ENCODE results near the gene SALL1. TPM values are rescaled to one million over a fixed set of nuclear protein-coding genes. Genes with fewer than 3 reads are reported as not detected.

The SALL1 gene
- total and polyA plus RNA-seq, 12 donors, result under 0.01 to 0.67 (median 0.10) TPM; not detected in 4

DNA sequence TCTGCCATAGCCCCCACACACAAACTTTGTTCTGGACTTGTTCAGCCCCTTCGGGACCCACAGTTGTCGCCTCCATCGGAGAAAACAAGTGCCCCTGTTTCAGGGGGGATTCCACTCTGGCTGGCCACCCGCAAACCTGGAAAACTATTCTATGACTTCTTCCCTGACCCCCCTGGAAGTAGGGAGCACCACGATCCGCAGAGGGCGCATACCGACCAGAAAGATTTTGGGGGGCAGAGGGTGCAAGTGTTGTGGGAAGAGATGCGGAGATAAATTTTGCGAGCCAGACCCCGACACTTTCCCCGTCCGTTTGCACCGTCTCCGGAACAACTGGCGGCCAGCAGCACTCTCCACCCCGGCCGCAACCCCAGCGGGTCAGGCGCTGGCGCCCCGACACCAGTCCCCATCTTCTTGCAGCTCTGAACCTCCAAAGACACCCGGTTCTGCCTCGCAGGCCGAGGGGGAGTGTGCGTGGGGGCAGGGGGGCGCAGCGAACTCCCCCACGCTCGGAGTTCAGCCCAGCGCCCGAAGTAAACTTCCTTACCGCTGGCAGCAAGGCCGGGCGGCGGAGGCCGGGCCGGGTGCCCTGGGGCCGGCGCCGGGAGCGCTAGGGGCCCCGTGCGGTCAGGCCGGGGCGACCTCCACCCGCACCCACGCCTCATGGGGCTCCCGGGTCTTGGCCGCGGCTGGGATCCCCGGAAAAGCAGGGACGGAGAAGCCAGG lies 744 bp downstream of the SALL1 start:
- intact Hi-C loops (cut with DNase I), result no loop called here
- Histone ChIP-seq H3K4me1 (replicated peaks in 1 of 2) (peaks cover 12 to 31% of the 10 kb centered on the region in 2 donors), H3K27me3 (peaks cover 72% of the 10 kb centered on the region), H3K9me3 (replicated peaks in 1 of 3) (no peaks in the 10 kb centered on the region), H3K27ac (no peak overlapping the region), H3K36me3 (replicated peaks in 1 of 2) (no peaks in the 10 kb centered on the region), H3K4me3 (peak overlapping the region in 1 of 4 donors; percentile 38)
- TF ChIP-seq CTCF (IDR thresholded peaks at IDR 0.05), result no peak
- TF ChIP-seq POLR2A (IDR thresholded peaks at IDR 0.05), result no peak
- 4 to 15% (median 5%) methylated on average over 23 to 53 of the region's 53 CpGs for WGBS, 4 donors
- DNase-seq, result no peak

- Histone ChIP-seq H3K36me3 (replicated peaks in 1 of 2) (no peaks in the 10 kb centered on the region), H3K9me3 (replicated peaks in 1 of 3) (no peaks in the 10 kb centered on the region), H3K27me3 (peaks cover 67% of the 10 kb centered on the region), H3K27ac (no peak overlapping the region), H3K4me3 (no peak overlapping the region), H3K4me1 (replicated peaks in 1 of 2) (peaks cover 12 to 25% of the 10 kb centered on the region in 2 donors)
- no peak for DNase-seq
- intact Hi-C loops (cut with DNase I), result no loop called here
- TF ChIP-seq CTCF (IDR thresholded peaks at IDR 0.05), result no peak
- WGBS, 4 donors, result 8 to 21% (median 12%) methylated on average over 11 to 35 of the region's 35 CpGs
Measured at GRCh38 chr16:51149721-51150164, 1.3 kb downstream of the SALL1 start.

- Histone ChIP-seq H3K4me3 (no peak overlapping the region), H3K27ac (no peak overlapping the region)
- intact Hi-C loops (cut with DNase I), result no loop called here
Measured at GRCh38 chr16:51149251-51149661, 1.8 kb downstream of the SALL1 start.

More at GRCh38 chr16:51149251-51149661, 1.8 kb downstream of the SALL1 start:
- no peak for DNase-seq
- WGBS, 4 donors, result 38 to 42% (median 41%) methylated on average over 16 of the region's 16 CpGs
- peaks cover 12 to 23% of the 10 kb centered on the region in 2 donors for H3K4me1 ChIP-seq (replicated peaks in 1 of 2)
- TF ChIP-seq POLR2A (IDR thresholded peaks at IDR 0.05) (no peak), CTCF (IDR thresholded peaks at IDR 0.05) (no peak)
- no peaks in the 10 kb centered on the region for H3K36me3 ChIP-seq (replicated peaks in 1 of 2)
- no peaks in the 10 kb centered on the region for H3K9me3 ChIP-seq (replicated peaks in 1 of 3)
- H3K27me3 ChIP-seq, result peaks cover 62% of the 10 kb centered on the region

Measured in adrenal gland (tissue), 12 donors.